Fibroblast of villous mesenchyme (primary cell): Measurements from ENCODE around the gene PRKCE. TPM values are rescaled to one million over a fixed set of nuclear protein-coding genes. Genes with fewer than 3 reads are reported as not detected.
A peak's percentile ranks its signal among the peaks of the same experiment; 100 is the strongest.

ENCODE experiments used
- DNase-seq: peaks from one replicate; pipeline ENCODE4 v3.0.0-alpha.2; 2010; ENCODE audit warnings: low read depth
- H3K4me3 ChIP-seq: 2 replicates; pipeline ENCODE4 v1.5.1; 2011; ENCODE audit warnings: low read depth, mild to moderate bottlenecking, low read length
- CTCF ChIP-seq: IDR thresholded peaks from 2 replicates; pipeline ENCODE4 v1.5.1; 2012; ENCODE audit warnings: low read depth, mild to moderate bottlenecking, low read length; ENCODE audit not compliant: insufficient read depth
- total RNA-seq: library from RNA; depleted of rRNA; stranded (reverse); fragments of >200 nt; gene quantifications from 2 replicates; pipeline ENCODE4 v1.2.3, GENCODE V29; 2012

PRKCE gene
- total RNA-seq, 1 donor, result 27.2 TPM

- TF ChIP-seq CTCF, result no peak
- no peak overlapping the region for H3K4me3 ChIP-seq
- peak; percentile 33 for DNase-seq
These were observed 34.6 kb upstream of the PRKCE start for GRCh38 chr2:45616658-45617411.

- DNase-seq, result no peak
- no peak overlapping the region for H3K4me3 ChIP-seq
- TF ChIP-seq CTCF, result no peak
These were observed 34.0 kb upstream of the PRKCE start for GRCh38 chr2:45617496-45617895.

DNA sequence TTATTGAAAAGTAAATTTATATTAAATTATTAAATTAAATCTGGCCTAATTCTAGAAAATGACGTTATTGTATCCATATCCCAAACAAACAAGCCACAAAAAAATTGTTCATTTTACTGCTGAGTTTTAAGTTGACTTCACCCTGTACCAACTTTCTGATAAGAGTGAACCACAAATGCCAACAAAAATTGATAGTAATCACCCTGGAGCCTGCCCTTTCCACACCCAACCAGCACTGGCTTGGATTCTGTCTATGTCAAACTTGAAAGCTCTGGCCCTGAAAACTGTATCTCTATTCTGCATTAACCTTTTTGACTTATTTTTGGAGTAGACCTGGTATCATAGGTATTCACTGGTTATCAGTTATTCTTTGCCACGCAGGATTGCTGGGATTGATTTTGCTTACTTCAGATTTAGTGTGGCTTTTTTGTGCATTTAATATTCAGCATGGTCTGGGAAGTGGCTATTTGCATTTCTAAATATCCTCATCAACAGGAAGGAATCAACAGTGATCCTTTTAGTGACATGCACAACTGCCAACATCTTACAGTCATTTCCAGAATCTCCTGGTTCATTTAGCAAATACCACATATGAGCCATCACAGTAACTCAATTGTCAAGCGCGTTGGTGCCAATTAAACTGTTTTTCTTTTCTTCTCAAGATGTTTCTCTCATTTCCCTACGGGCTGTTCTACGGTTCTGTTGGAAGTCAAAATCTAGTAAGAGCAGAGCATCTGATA, 29.0 kb upstream of the PRKCE start:
- no peak overlapping the region for H3K4me3 ChIP-seq
- no peak for TF ChIP-seq CTCF
- DNase-seq, result no peak

DNA sequence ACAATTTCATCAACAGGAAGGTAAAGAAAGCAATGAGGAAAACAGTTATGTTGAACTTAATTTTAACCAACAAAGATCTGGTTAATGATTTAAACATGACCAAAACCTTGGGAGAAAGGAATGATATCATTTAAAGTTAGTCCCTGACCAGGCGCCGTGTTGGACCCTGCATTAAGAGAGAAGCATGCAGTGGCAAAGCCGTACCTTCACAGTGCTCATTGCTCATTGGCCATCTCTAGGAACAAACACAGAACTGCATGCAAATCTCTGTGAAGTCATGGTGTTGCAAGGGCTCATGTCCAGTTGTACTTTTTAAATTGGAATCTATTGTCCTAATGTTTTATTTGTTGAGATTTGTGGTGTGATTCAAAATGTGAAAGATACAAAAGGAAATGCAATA, 28.4 kb upstream of the PRKCE start:
- DNase-seq, result no peak
- no peak overlapping the region for H3K4me3 ChIP-seq
- no peak for TF ChIP-seq CTCF

GRCh38 chr2:45625824-45626223, 25.7 kb upstream of the PRKCE start:
- no peak overlapping the region for H3K4me3 ChIP-seq
- DNase-seq, result no peak
- no peak for TF ChIP-seq CTCF

DNA sequence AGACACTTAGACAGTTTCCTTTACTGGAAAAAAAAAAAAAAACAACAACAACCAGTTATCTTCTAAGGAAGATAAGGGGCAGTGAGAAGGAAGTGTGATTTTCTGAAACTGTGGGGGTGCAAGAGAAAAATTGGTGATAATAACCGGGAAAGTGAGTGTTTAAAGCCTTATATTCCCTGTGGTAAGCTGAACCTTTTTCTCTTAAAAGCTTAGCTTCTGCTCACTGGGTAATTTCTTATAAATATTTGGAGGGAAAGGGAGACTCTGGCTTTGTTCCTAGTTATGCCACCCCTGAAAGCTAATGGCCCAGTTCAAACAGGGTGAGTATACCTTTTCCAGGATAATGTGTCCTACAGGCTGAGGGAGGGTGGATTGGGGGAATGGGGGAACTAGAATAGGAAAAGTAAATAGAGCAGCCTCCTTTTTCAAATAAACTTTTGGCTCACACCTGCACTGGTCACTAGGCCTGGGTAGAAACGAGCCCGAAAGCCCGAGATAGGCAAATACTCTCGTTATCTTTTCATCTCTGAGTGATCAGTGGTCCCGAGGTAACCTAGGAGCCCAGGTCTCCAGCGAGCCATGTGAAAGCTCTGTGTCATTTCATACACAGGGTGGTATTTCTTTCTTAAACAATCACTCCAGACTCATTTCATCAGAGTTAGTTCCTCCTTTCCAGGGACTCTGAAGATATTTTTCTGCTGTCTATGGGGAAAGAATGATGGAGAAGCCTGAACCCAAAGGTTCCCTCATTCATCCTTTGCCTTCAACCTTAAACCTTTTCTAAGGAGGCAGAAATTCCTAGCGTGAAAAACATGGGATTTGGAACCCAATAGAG, 24.9 kb upstream of the PRKCE start:
- no peak for TF ChIP-seq CTCF
- no peak for DNase-seq
- no peak overlapping the region for H3K4me3 ChIP-seq
